ENCODE measurements around the gene ATXN10.
A peak's percentile ranks its signal among the peaks of the same experiment; 100 is the strongest.

The ATXN10 gene

GRCh38 chr22:45758603-45759002, 87.0 kb downstream of the ATXN10 start:
- H3K36me3 ChIP-seq (ENCODE audit: insufficient read depth, low read length): peaks cover 14% of the 10 kb centered on the region; the same call in 1 of the 2 replicates
- no peaks in the 10 kb centered on the region for H3K9me3 ChIP-seq (ENCODE audit: low read length)
- H3K4me1 ChIP-seq (ENCODE audit: insufficient read depth, low read length, severe bottlenecking): peaks cover 100% of the 10 kb centered on the region
- H3K79me2 ChIP-seq (ENCODE audit: insufficient read depth, low read length): no peaks in the 10 kb centered on the region
- peaks cover 8% of the 10 kb centered on the region; the same call in 1 of the 2 replicates for H3F3A ChIP-seq (ENCODE audit: insufficient read depth, low read length)
- peak overlapping the region; percentile 100 for H3K27ac ChIP-seq (ENCODE audit: low read depth, low read length, poor library complexity, severe bottlenecking)
- H3K4me3 ChIP-seq (ENCODE audit: low read depth, low read length, poor library complexity, severe bottlenecking): no peak overlapping the region
- H4K20me1 ChIP-seq (ENCODE audit: insufficient read depth, low read length): no peaks in the 10 kb centered on the region
- H3K9ac ChIP-seq (ENCODE audit: low read length): peak overlapping the region; percentile 71
- H3K9me2 ChIP-seq (ENCODE audit: low read depth, low read length): no peaks in the 10 kb centered on the region
- H2AFZ ChIP-seq (ENCODE audit: low read length): no peak overlapping the region
- TF ChIP-seq CTCF (IDR thresholded peaks at IDR 0.05; ENCODE audit: low read length) (no peak), EZH2 (IDR thresholded peaks at IDR 0.05; ENCODE audit: borderline replicate concordance, low read length) (no peak)
- H3K4me2 ChIP-seq (ENCODE audit: low read length): peak overlapping the region; percentile 41
- H3K27me3 ChIP-seq (ENCODE audit: insufficient read depth, low read length): no peaks in the 10 kb centered on the region

- no peaks in the 10 kb centered on the region for H3K27me3 ChIP-seq (ENCODE audit: insufficient read depth, low read length)
- peak overlapping the region; percentile 4; the same call in 1 of the 2 replicates for H3K4me2 ChIP-seq (ENCODE audit: low read length)
- peaks cover 18% of the 10 kb centered on the region; the same call in 1 of the 2 replicates for H3K36me3 ChIP-seq (ENCODE audit: insufficient read depth, low read length)
- H3K9me2 ChIP-seq (ENCODE audit: low read depth, low read length): no peaks in the 10 kb centered on the region
- H4K20me1 ChIP-seq (ENCODE audit: insufficient read depth, low read length): no peaks in the 10 kb centered on the region
- H3K9ac ChIP-seq (ENCODE audit: low read length): peak overlapping the region; percentile 71
- no peak overlapping the region for H3K4me3 ChIP-seq (ENCODE audit: low read depth, low read length, poor library complexity, severe bottlenecking)
- TF ChIP-seq CTCF (IDR thresholded peaks at IDR 0.05; ENCODE audit: low read length) (no peak), EZH2 (IDR thresholded peaks at IDR 0.05; ENCODE audit: borderline replicate concordance, low read length) (no peak)
- H3K79me2 ChIP-seq (ENCODE audit: insufficient read depth, low read length): no peaks in the 10 kb centered on the region
- H3K4me1 ChIP-seq (ENCODE audit: insufficient read depth, low read length, severe bottlenecking): peaks cover 100% of the 10 kb centered on the region
- H3K27ac ChIP-seq (ENCODE audit: low read depth, low read length, poor library complexity, severe bottlenecking): peak overlapping the region; percentile 100
- H3K9me3 ChIP-seq (ENCODE audit: low read length): no peaks in the 10 kb centered on the region
- 0 out of 2 replicates have a peak, but pooled peaks cover 3% of the 10 kb centered on the region for H3F3A ChIP-seq (ENCODE audit: insufficient read depth, low read length)
- no peak overlapping the region for H2AFZ ChIP-seq (ENCODE audit: low read length)
Observed at GRCh38 chr22:45760682-45761081, 89.0 kb downstream of the ATXN10 start.

- Histone ChIP-seq H3K4me3 (ENCODE audit: low read depth, low read length, poor library complexity, severe bottlenecking) (no peak overlapping the region), H3K27me3 (ENCODE audit: insufficient read depth, low read length) (no peaks in the 10 kb centered on the region), H2AFZ (ENCODE audit: low read length) (no peak overlapping the region), H3K9ac (ENCODE audit: low read length) (peak overlapping the region; percentile 71), H3K36me3 (ENCODE audit: insufficient read depth, low read length) (peaks cover 25% of the 10 kb centered on the region; the same call in 1 of the 2 replicates), H3K4me1 (ENCODE audit: insufficient read depth, low read length, severe bottlenecking) (peaks cover 99% of the 10 kb centered on the region), H3K4me2 (ENCODE audit: low read length) (no peak overlapping the region; the same call in 1 of the 2 replicates), H3K27ac (ENCODE audit: low read depth, low read length, poor library complexity, severe bottlenecking) (peak overlapping the region; percentile 100), H3F3A (ENCODE audit: insufficient read depth, low read length) (0 out of 2 replicates have a peak, but pooled peaks cover 3% of the 10 kb centered on the region), H4K20me1 (ENCODE audit: insufficient read depth, low read length) (no peaks in the 10 kb centered on the region), H3K9me2 (ENCODE audit: low read depth, low read length) (no peaks in the 10 kb centered on the region), H3K79me2 (ENCODE audit: insufficient read depth, low read length) (0 out of 2 replicates have a peak, but pooled peaks cover 4% of the 10 kb centered on the region), H3K9me3 (ENCODE audit: low read length) (no peaks in the 10 kb centered on the region)
- TF ChIP-seq EZH2 (IDR thresholded peaks at IDR 0.05; ENCODE audit: borderline replicate concordance, low read length) (no peak), CTCF (IDR thresholded peaks at IDR 0.05; ENCODE audit: low read length) (no peak)
Observed at GRCh38 chr22:45762545-45763235, 91.1 kb downstream of the ATXN10 start.

All from OCI-LY1 (cell line).